HEK293 (cell line): Measurements from ENCODE around the gene KLHDC10.

Experiments
- CTCF ChIA-PET: fragments of 350-600 bp; formaldehyde crosslinking; extraction: SDS; loops from one replicate; lab custom pipeline; 2021; ENCODE audit warnings: antibody characterized with exemption; lab: Yijun Ruan, JAX
- POLR2A ChIA-PET: fragments of 300-600 bp; formaldehyde crosslinking; extraction: SDS; loops from one replicate; lab custom pipeline; 2020; ENCODE audit warnings: antibody characterized with exemption, inconsistent platforms; lab: Yijun Ruan, JAX
- H3K27ac ChIP-seq: fragments of 200-500 bp; sonication (Bioruptor generic); 2 replicates; pipeline ENCODE4 v1.5.1; 2014; ENCODE audit warnings: low read depth, low read length, control low read depth, inconsistent platforms; ENCODE audit errors: extremely low read depth
- H3K36me3 ChIP-seq, 2 experiments: fragments of 200-500 bp in 1 of 2; sonication (Bioruptor generic) in 1 of 2; 1 replicate in 1 of 2; 2 replicates in 1 of 2; pipeline ENCODE4 v1.5.1; 2014 to 2017; ENCODE audit warnings: inconsistent platforms in 2 of 2, low read length in 2 of 2; ENCODE audit not compliant: control insufficient read depth in 2 of 2, insufficient read depth in 1 of 2
- H3K4me1 ChIP-seq: fragments of 200-500 bp; sonication (Bioruptor generic); 2 replicates; pipeline ENCODE4 v1.5.1; 2014; ENCODE audit warnings: mild to moderate bottlenecking, low read length, inconsistent platforms; ENCODE audit not compliant: control insufficient read depth, insufficient read depth
- H3K4me3 ChIP-seq: 2 replicates; pipeline ENCODE4 v1.5.1; 2011; ENCODE audit warnings: low read depth, mild to moderate bottlenecking, control low read depth, low read length, moderate library complexity
- H3K9me3 ChIP-seq: fragments of 200-500 bp; sonication (Bioruptor generic); 2 replicates; pipeline ENCODE4 v1.5.1; 2014; ENCODE audit warnings: low read depth, low read length, inconsistent platforms; ENCODE audit not compliant: control insufficient read depth, insufficient read depth
- BCL6B ChIP-seq: fragments of 450-650 bp; formaldehyde crosslinking; IDR thresholded peaks from 2 replicates; pipeline ENCODE4 v1.5.1; 2017; ENCODE audit warnings: missing biosample characterization, missing genetic modification characterization
- HIC1 ChIP-seq: fragments of 450-650 bp; formaldehyde crosslinking; IDR thresholded peaks from 2 replicates; pipeline ENCODE4 v1.5.1; 2016; ENCODE audit warnings: missing biosample characterization, missing genetic modification characterization
- OSR2 ChIP-seq: fragments of 450-650 bp; formaldehyde crosslinking; IDR thresholded peaks from 2 replicates; pipeline ENCODE4 v1.5.1; 2016; ENCODE audit warnings: missing biosample characterization, missing genetic modification characterization
- PBX3 ChIP-seq: sonication (generic); formaldehyde crosslinking; IDR thresholded peaks from 2 replicates; pipeline ENCODE4 v1.8.1; 2022; ENCODE audit warnings: mild to moderate bottlenecking, moderate library complexity, missing genetic modification reagents
- TCF7L2 ChIP-seq: IDR thresholded peaks from 2 replicates; pipeline ENCODE4 v1.6.1; 2011; ENCODE audit warnings: low read depth, mild to moderate bottlenecking, inconsistent platforms, low read length, moderate library complexity, borderline replicate concordance
- ZBTB21 ChIP-seq: fragments of 450-650 bp; formaldehyde crosslinking; IDR thresholded peaks from 2 replicates; pipeline ENCODE4 v1.5.1; 2017; ENCODE audit warnings: missing biosample characterization, missing genetic modification characterization
- ZBTB26 ChIP-seq: fragments of 450-650 bp; formaldehyde crosslinking; optimal IDR thresholded peaks from 2 replicates; pipeline ENCODE3; 2016; ENCODE audit warnings: missing biosample characterization, mild to moderate bottlenecking, missing genetic modification characterization
- ZEB2 ChIP-seq: fragments of 450-650 bp; formaldehyde crosslinking; IDR thresholded peaks from 2 replicates; pipeline ENCODE4 v1.5.1; 2016; ENCODE audit warnings: missing biosample characterization, missing genetic modification characterization
- ZFP41 ChIP-seq: fragments of 450-650 bp; formaldehyde crosslinking; IDR thresholded peaks from 2 replicates; pipeline ENCODE4 v1.5.1; 2016; ENCODE audit warnings: missing biosample characterization, missing genetic modification characterization, borderline replicate concordance
- ZFP69B ChIP-seq: fragments of 450-650 bp; formaldehyde crosslinking; IDR thresholded peaks from 2 replicates; pipeline ENCODE4 v1.5.1; 2016; ENCODE audit warnings: missing biosample characterization, missing genetic modification characterization
- ZNF10 ChIP-seq: fragments of 450-650 bp; formaldehyde crosslinking; IDR thresholded peaks from 2 replicates; pipeline ENCODE4 v1.5.1; 2017; ENCODE audit warnings: missing biosample characterization, missing genetic modification characterization
- ZNF146 ChIP-seq: fragments of 450-650 bp; formaldehyde crosslinking; IDR thresholded peaks from 2 replicates; pipeline ENCODE4 v1.5.1; 2016; ENCODE audit warnings: missing biosample characterization, missing genetic modification characterization
- ZNF2 ChIP-seq: fragments of 450-650 bp; formaldehyde crosslinking; IDR thresholded peaks from 2 replicates; pipeline ENCODE4 v1.5.1; 2016; ENCODE audit warnings: missing biosample characterization, missing genetic modification characterization
- ZNF266 ChIP-seq: fragments of 450-650 bp; formaldehyde crosslinking; IDR thresholded peaks from 2 replicates; pipeline ENCODE4 v1.5.1; 2016; ENCODE audit warnings: missing biosample characterization, missing genetic modification characterization, low read depth
- ZNF292 ChIP-seq: fragments of 450-650 bp; formaldehyde crosslinking; IDR thresholded peaks from 2 replicates; pipeline ENCODE4 v1.5.1; 2016; ENCODE audit warnings: low read depth, missing biosample characterization, missing genetic modification characterization, borderline replicate concordance
- ZNF394 ChIP-seq: fragments of 450-650 bp; formaldehyde crosslinking; IDR thresholded peaks from 2 replicates; pipeline ENCODE4 v1.5.1; 2016; ENCODE audit warnings: missing biosample characterization, missing genetic modification characterization, mild to moderate bottlenecking, moderate library complexity, borderline replicate concordance
- ZNF426 ChIP-seq: fragments of 450-650 bp; formaldehyde crosslinking; IDR thresholded peaks from 2 replicates; pipeline ENCODE4 v1.5.1; 2017; ENCODE audit warnings: missing biosample characterization, missing genetic modification characterization, mild to moderate bottlenecking, inconsistent platforms, moderate library complexity
- ZNF48 ChIP-seq: fragments of 450-650 bp; formaldehyde crosslinking; IDR thresholded peaks from 2 replicates; pipeline ENCODE4 v1.5.1; 2016; ENCODE audit warnings: missing biosample characterization, missing genetic modification characterization
- ZNF501 ChIP-seq: fragments of 450-650 bp; formaldehyde crosslinking; IDR thresholded peaks from 2 replicates; pipeline ENCODE4 v1.5.1; 2016; ENCODE audit warnings: missing biosample characterization, missing genetic modification characterization
- ZNF558 ChIP-seq: fragments of 450-650 bp; formaldehyde crosslinking; IDR thresholded peaks from 2 replicates; pipeline ENCODE4 v1.5.1; 2016; ENCODE audit warnings: missing biosample characterization, missing genetic modification characterization
- ZNF560 ChIP-seq: fragments of 450-650 bp; formaldehyde crosslinking; IDR thresholded peaks from 2 replicates; pipeline ENCODE4 v1.5.1; 2017; ENCODE audit warnings: missing biosample characterization, missing genetic modification characterization, borderline replicate concordance
- ZNF596 ChIP-seq: fragments of 450-650 bp; IDR thresholded peaks from 2 replicates; pipeline ENCODE4 v1.5.0; 2018; ENCODE audit warnings: missing biosample characterization, mild to moderate bottlenecking, missing genetic modification characterization, moderate library complexity
- ZNF610 ChIP-seq: fragments of 450-650 bp; formaldehyde crosslinking; IDR thresholded peaks from 2 replicates; pipeline ENCODE4 v1.5.1; 2016; ENCODE audit warnings: missing biosample characterization, missing genetic modification characterization, borderline replicate concordance
- ZNF621 ChIP-seq: fragments of 450-650 bp; formaldehyde crosslinking; IDR thresholded peaks from 2 replicates; pipeline ENCODE4 v1.5.1; 2017; ENCODE audit warnings: missing biosample characterization, missing genetic modification characterization
- ZNF624 ChIP-seq: fragments of 450-650 bp; formaldehyde crosslinking; IDR thresholded peaks from 2 replicates; pipeline ENCODE4 v1.5.1; 2017; ENCODE audit warnings: missing biosample characterization, missing genetic modification characterization
- ZNF658 ChIP-seq: fragments of 450-650 bp; formaldehyde crosslinking; IDR thresholded peaks from 2 replicates; pipeline ENCODE4; 2016; ENCODE audit warnings: missing biosample characterization, missing genetic modification characterization
- ZNF704 ChIP-seq: fragments of 450-650 bp; formaldehyde crosslinking; IDR thresholded peaks from 2 replicates; pipeline ENCODE4 v1.5.1; 2016; ENCODE audit warnings: missing biosample characterization, missing genetic modification characterization
- ZNF707 ChIP-seq: fragments of 450-650 bp; formaldehyde crosslinking; IDR thresholded peaks from 2 replicates; pipeline ENCODE4 v1.5.1; 2016; ENCODE audit warnings: missing biosample characterization, missing genetic modification characterization
- ZNF777 ChIP-seq: fragments of 450-650 bp; formaldehyde crosslinking; IDR thresholded peaks from 2 replicates; pipeline ENCODE4 v1.5.1; 2017; ENCODE audit warnings: missing biosample characterization, missing genetic modification characterization, borderline replicate concordance
- ZNF785 ChIP-seq: fragments of 450-650 bp; formaldehyde crosslinking; IDR thresholded peaks from 2 replicates; pipeline ENCODE4 v1.5.1; 2016; ENCODE audit warnings: missing biosample characterization, missing genetic modification characterization
- ZSCAN16 ChIP-seq: fragments of 450-650 bp; formaldehyde crosslinking; IDR thresholded peaks from 2 replicates; pipeline ENCODE4 v1.5.1; 2016; ENCODE audit warnings: missing biosample characterization, missing genetic modification characterization

Gene KLHDC10

GRCh38 chr7:130178251-130178650 lies 107.9 kb downstream of the KLHDC10 start:
- Histone ChIP-seq H3K4me3 (no peak overlapping the region), H3K4me1 (no peaks in the 10 kb centered on the region), H3K9me3 (no peaks in the 10 kb centered on the region), H3K36me3 (peaks cover 43 to 60% of the 10 kb centered on the region in 2 experiments), H3K27ac (no peak overlapping the region)
- ChIA-PET CTCF (no interaction called here), POLR2A (no interaction called here)
- TF ChIP-seq ZNF610 (tag by site-specific recombination): no peak
- TF ChIP-seq TCF7L2: no peak
- TF ChIP-seq ZBTB21: no peak
- no peak for TF ChIP-seq ZNF785
- TF ChIP-seq ZNF426 (tag by site-specific recombination): no peak
- no peak for TF ChIP-seq ZFP69B
- no peak for TF ChIP-seq ZNF777
- TF ChIP-seq ZNF394: no peak
- no peak for TF ChIP-seq PBX3 (CRISPR knock-in tag)
- TF ChIP-seq ZNF266: no peak
- no peak for TF ChIP-seq ZNF624
- TF ChIP-seq ZSCAN16 (tag by site-specific recombination): no peak
- no peak for TF ChIP-seq BCL6B (tag by site-specific recombination)
- TF ChIP-seq ZEB2 (tag by site-specific recombination): no peak

GRCh38 chr7:130179631-130180030 lies 109.3 kb downstream of the KLHDC10 start:
- Histone ChIP-seq H3K9me3 (no peaks in the 10 kb centered on the region), H3K4me1 (no peaks in the 10 kb centered on the region), H3K36me3 (peaks cover 47 to 58% of the 10 kb centered on the region in 2 experiments), H3K27ac (no peak overlapping the region), H3K4me3 (no peak overlapping the region)
- ChIA-PET POLR2A (no interaction called here), CTCF (no interaction called here)
- no peak for TF ChIP-seq ZFP41 (tag by site-specific recombination)
- no peak for TF ChIP-seq ZNF2 (tag by site-specific recombination)
- TF ChIP-seq ZNF10 (tag by site-specific recombination): no peak
- no peak for TF ChIP-seq ZNF501
- TF ChIP-seq ZBTB26 (tag by site-specific recombination): no peak
- TF ChIP-seq OSR2 (tag by site-specific recombination): no peak
- no peak for TF ChIP-seq ZNF707 (tag by site-specific recombination)
- TF ChIP-seq ZNF658 (tag by site-specific recombination): no peak
- no peak for TF ChIP-seq ZNF596 (tag by site-specific recombination)
- no peak for TF ChIP-seq ZNF704 (tag by site-specific recombination)
- TF ChIP-seq ZNF621: no peak
- no peak for TF ChIP-seq HIC1 (tag by site-specific recombination)
- no peak for TF ChIP-seq ZNF48 (tag by site-specific recombination)
- no peak for TF ChIP-seq ZNF292
- no peak for TF ChIP-seq PBX3 (CRISPR knock-in tag)
- TF ChIP-seq ZNF146 (tag by site-specific recombination): no peak
- TF ChIP-seq ZNF560 (tag by site-specific recombination): no peak
- TF ChIP-seq ZNF558 (tag by site-specific recombination): no peak
